B cell (primary cell): ENCODE measurements around the gene FCER1G.

Source experiments
- EZH2 ChIP-seq: IDR thresholded peaks from 2 replicates; pipeline ENCODE4 v1.6.1; 2012; ENCODE audit warnings: borderline replicate concordance, low read depth, mild to moderate bottlenecking, moderate library complexity, low read length; ENCODE audit not compliant: insufficient read depth, poor library complexity, severe bottlenecking
- TF ChIP-seq, protein P1 (sequence below): fragments of 200-600 bp; IDR thresholded peaks from one replicate; pipeline ENCODE4 v1.8.0; 2022; ENCODE audit warnings: antibody characterized with exemption, mild to moderate bottlenecking

DNA sequence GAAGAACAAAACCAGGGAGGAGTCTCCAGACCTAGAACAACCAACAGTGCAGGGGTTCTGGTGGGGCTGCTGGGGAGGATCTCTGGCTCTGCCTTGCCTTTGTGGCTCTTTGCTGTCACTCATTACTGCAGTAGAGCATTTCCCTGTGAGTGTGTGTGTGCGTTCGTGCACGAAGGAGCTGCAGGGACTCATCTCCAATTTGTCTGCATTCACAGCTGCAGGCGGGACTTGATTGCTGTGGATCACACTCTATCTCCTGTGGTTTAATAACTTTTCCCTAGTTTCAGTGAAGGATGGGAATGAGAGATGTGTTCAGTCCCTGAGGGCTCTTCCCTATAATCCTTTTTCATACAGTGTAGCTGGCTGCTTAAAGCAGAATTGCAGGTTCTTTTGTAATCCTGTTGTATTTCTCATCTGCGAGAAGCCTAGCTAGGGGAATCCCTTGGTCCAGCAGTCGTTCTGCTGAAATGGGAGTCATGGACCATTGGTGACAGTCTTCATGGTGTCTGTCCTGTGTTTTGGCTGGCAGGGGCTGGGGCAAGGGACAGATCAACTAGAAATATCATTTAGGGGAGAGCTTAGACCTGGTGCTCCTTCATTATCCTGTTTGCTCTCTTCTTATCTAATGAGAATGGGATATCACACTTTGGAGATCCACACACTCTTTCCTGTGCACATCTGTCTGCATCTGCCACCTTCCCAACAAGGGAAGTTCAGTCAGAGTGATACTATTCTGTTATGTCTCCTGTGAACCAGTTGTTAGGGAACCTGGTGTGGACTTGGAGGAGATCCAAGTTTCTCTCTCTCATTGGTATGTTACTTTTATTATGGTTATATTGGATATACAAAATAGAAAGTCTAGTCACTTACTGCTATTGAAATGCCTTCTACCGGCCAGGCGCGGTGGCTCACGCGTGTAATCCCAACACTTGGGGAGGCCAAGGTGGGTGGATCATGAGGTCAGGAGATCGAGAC, 46.5 kb downstream of the FCER1G start:
- TF ChIP-seq, protein P1, sequence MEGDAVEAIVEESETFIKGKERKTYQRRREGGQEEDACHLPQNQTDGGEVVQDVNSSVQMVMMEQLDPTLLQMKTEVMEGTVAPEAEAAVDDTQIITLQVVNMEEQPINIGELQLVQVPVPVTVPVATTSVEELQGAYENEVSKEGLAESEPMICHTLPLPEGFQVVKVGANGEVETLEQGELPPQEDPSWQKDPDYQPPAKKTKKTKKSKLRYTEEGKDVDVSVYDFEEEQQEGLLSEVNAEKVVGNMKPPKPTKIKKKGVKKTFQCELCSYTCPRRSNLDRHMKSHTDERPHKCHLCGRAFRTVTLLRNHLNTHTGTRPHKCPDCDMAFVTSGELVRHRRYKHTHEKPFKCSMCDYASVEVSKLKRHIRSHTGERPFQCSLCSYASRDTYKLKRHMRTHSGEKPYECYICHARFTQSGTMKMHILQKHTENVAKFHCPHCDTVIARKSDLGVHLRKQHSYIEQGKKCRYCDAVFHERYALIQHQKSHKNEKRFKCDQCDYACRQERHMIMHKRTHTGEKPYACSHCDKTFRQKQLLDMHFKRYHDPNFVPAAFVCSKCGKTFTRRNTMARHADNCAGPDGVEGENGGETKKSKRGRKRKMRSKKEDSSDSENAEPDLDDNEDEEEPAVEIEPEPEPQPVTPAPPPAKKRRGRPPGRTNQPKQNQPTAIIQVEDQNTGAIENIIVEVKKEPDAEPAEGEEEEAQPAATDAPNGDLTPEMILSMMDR = no peak
- TF ChIP-seq EZH2 = no peak
